Hepatocyte (in vitro differentiated cells): Measurements from ENCODE around the gene EXOC4. TPM values are rescaled to one million over a fixed set of nuclear protein-coding genes. Genes with fewer than 3 reads are reported as not detected.

Experiments
- DNase-seq: peaks from one replicate; pipeline ENCODE4 v3.0.0-alpha.2; 2016; ENCODE audit warnings: low spot score
- H2AFZ ChIP-seq: fragments of 200-600 bp; sonication (generic); 2 replicates; pipeline ENCODE4 v1.6.0; 2016; ENCODE audit warnings: antibody characterized with exemption, mild to moderate bottlenecking
- H3K27ac ChIP-seq: fragments of 200-600 bp; sonication (generic); 2 replicates; pipeline ENCODE4 v1.5.1; 2016; ENCODE audit warnings: mild to moderate bottlenecking
- H3K27me3 ChIP-seq: fragments of 200-600 bp; sonication (generic); 2 replicates; pipeline ENCODE4 v1.6.1; 2016
- H3K36me3 ChIP-seq: fragments of 200-600 bp; sonication (generic); replicated peaks from 2 replicates; pipeline ENCODE4 v1.5.1; 2016; ENCODE audit warnings: low read depth; ENCODE audit not compliant: insufficient read depth
- H3K4me1 ChIP-seq: fragments of 200-600 bp; sonication (generic); 2 replicates; pipeline ENCODE4 v1.5.1; 2016; ENCODE audit warnings: mild to moderate bottlenecking, moderate library complexity; ENCODE audit not compliant: insufficient read depth
- H3K4me2 ChIP-seq: fragments of 200-600 bp; sonication (generic); 2 replicates; pipeline ENCODE4 v1.6.0; 2016
- H3K4me3 ChIP-seq: fragments of 200-600 bp; sonication (generic); 2 replicates; pipeline ENCODE4 v1.5.1; 2016; ENCODE audit warnings: mild to moderate bottlenecking
- H3K79me2 ChIP-seq: fragments of 200-600 bp; sonication (generic); 2 replicates; pipeline ENCODE4 v1.6.0; 2017; ENCODE audit warnings: mild to moderate bottlenecking
- H3K9me2 ChIP-seq: fragments of 200-600 bp; sonication (generic); replicated peaks from 2 replicates; pipeline ENCODE4 v1.6.0; 2017; ENCODE audit warnings: mild to moderate bottlenecking; ENCODE audit not compliant: insufficient read depth
- H3K9me3 ChIP-seq: fragments of 200-600 bp; sonication (generic); 2 replicates; pipeline ENCODE4 v1.5.1; 2016; ENCODE audit warnings: low read depth, mild to moderate bottlenecking
- H4K20me1 ChIP-seq: fragments of 200-600 bp; sonication (generic); 2 replicates; pipeline ENCODE4 v1.6.0; 2016; ENCODE audit warnings: mild to moderate bottlenecking; ENCODE audit not compliant: insufficient read depth, poor library complexity, severe bottlenecking
- CTCF ChIP-seq: fragments of 200-600 bp; sonication (generic); IDR thresholded peaks from 2 replicates; pipeline ENCODE4 v1.5.1; 2016; ENCODE audit warnings: antibody characterized with exemption, mild to moderate bottlenecking; ENCODE audit not compliant: poor library complexity
- EZH2 ChIP-seq: fragments of 200-600 bp; sonication (generic); IDR thresholded peaks from 2 replicates; pipeline ENCODE4 v1.6.1; 2016; ENCODE audit warnings: antibody characterized with exemption, mild to moderate bottlenecking, borderline replicate concordance
- EZH2phosphoT487 ChIP-seq: fragments of 200-600 bp; sonication (generic); IDR thresholded peaks from one replicate; pipeline ENCODE4 v1.6.1; 2018; ENCODE audit warnings: antibody characterized with exemption, mild to moderate bottlenecking, low read depth, moderate library complexity; ENCODE audit not compliant: unreplicated experiment, severe bottlenecking
- WGBS: methylation state at CpG from one replicate; pipeline ENCODE4 v1.1.6; 2016; ENCODE audit warnings: low lambda C conversion rate; ENCODE audit errors: missing lambda C conversion rate; 5-methylcytosine and 5-hydroxymethylcytosine counted together
- polyA plus RNA-seq: library from polyadenylated mRNA; unstranded; fragments of >200 nt; fragmentation: Nextera tagmentation; extraction: Ambion mirVana; gene quantifications from 2 replicates; pipeline ENCODE4 v1.2.1, GENCODE V29; 2016
- total RNA-seq: library from RNA; depleted of rRNA; stranded (reverse); fragments of >200 nt; gene quantifications from 2 replicates; pipeline ENCODE4 v1.2.3, GENCODE V29; 2014

Gene EXOC4
- total and polyA plus RNA-seq, 2 experiments from 2014 or later = 34.8 to 56.1 TPM

- Histone ChIP-seq H3K27me3 (no peaks in the 10 kb centered on the region), H2AFZ (no peak overlapping the region), H3K4me2 (no peak overlapping the region), H4K20me1 (no peaks in the 10 kb centered on the region), H3K9me3 (no peaks in the 10 kb centered on the region), H3K4me3 (no peak overlapping the region), H3K79me2 (no peaks in the 10 kb centered on the region), H3K27ac (no peak overlapping the region), H3K4me1 (no peaks in the 10 kb centered on the region), H3K36me3 (no peaks in the 10 kb centered on the region), H3K9me2 (no peaks in the 10 kb centered on the region)
- TF ChIP-seq CTCF = no peak
- TF ChIP-seq EZH2 = no peak
- TF ChIP-seq EZH2phosphoT487 = no peak
- WGBS = 65% methylated on average over 2 of the region's 2 CpGs
- DNase-seq = no peak
Observed at GRCh38 chr7:133941496-133941895, 688.6 kb downstream of the EXOC4 start.

- H3K9me2 ChIP-seq = no peaks in the 10 kb centered on the region
- no peak overlapping the region for H3K4me3 ChIP-seq
Observed at GRCh38 chr7:133945497-133945896, 692.6 kb downstream of the EXOC4 start.

GRCh38 chr7:133947458-133948254 is 694.8 kb downstream of the EXOC4 start:
- WGBS = 75% methylated on average over 6 of the region's 6 CpGs
- Histone ChIP-seq H3K4me2 (no peak overlapping the region), H3K27me3 (no peaks in the 10 kb centered on the region), H3K4me1 (no peaks in the 10 kb centered on the region), H3K27ac (no peak overlapping the region), H2AFZ (no peak overlapping the region), H3K9me2 (no peaks in the 10 kb centered on the region), H3K4me3 (no peak overlapping the region), H3K79me2 (no peaks in the 10 kb centered on the region), H3K9me3 (no peaks in the 10 kb centered on the region), H4K20me1 (no peaks in the 10 kb centered on the region), H3K36me3 (no peaks in the 10 kb centered on the region)
- TF ChIP-seq CTCF = no peak
- DNase-seq = no peak

More at GRCh38 chr7:133945497-133945896, 692.6 kb downstream of the EXOC4 start:
- 99% methylated on average over 5 of the region's 5 CpGs for WGBS
- Histone ChIP-seq H3K79me2 (no peaks in the 10 kb centered on the region), H3K36me3 (no peaks in the 10 kb centered on the region), H4K20me1 (no peaks in the 10 kb centered on the region), H3K27ac (no peak overlapping the region), H3K9me3 (no peaks in the 10 kb centered on the region), H2AFZ (no peak overlapping the region), H3K4me2 (no peak overlapping the region), H3K27me3 (no peaks in the 10 kb centered on the region), H3K4me1 (no peaks in the 10 kb centered on the region)
- TF ChIP-seq CTCF (no peak), EZH2 (no peak)
- no peak for DNase-seq
